SU-DHL-6 (cell line): ENCODE results near the gene PXK.

ENCODE experiments used
- H2AFZ ChIP-seq: fragments of 200-600 bp; sonication (generic); 2 replicates; pipeline ENCODE4 v1.6.1; 2014; ENCODE audit warnings: low read depth, mild to moderate bottlenecking, moderate library complexity, mixed read lengths, antibody characterized with exemption, low read length; ENCODE audit not compliant: severe bottlenecking
- H3F3A ChIP-seq: fragments of 200-600 bp; shearing (Covaris generic); 2 replicates; pipeline ENCODE4 v1.6.0; 2016; ENCODE audit warnings: antibody characterized with exemption, mild to moderate bottlenecking; ENCODE audit not compliant: insufficient read depth
- H3K27ac ChIP-seq: fragments of 200-600 bp; sonication (generic); 2 replicates; pipeline ENCODE4 v1.5.1; 2016; ENCODE audit warnings: low read depth, mild to moderate bottlenecking, low read length, moderate library complexity, mixed read lengths
- H3K27me3 ChIP-seq: fragments of 200-600 bp; sonication (generic), shearing (Covaris generic); 2 replicates; pipeline ENCODE4 v1.6.0; 2014; ENCODE audit warnings: mild to moderate bottlenecking, low read length
- H3K36me3 ChIP-seq: fragments of 200-600 bp; sonication (generic); 2 replicates; pipeline ENCODE4 v1.6.1; 2014; ENCODE audit warnings: mild to moderate bottlenecking, low read length, mixed read lengths
- H3K4me2 ChIP-seq: fragments of 300-600, 200-600 bp; shearing (Covaris generic), sonication (generic); 2 replicates; pipeline ENCODE4 v1.6.0; 2014; ENCODE audit warnings: low read length, low read depth, mild to moderate bottlenecking; ENCODE audit not compliant: poor library complexity, severe bottlenecking
- H3K4me3 ChIP-seq: fragments of 200-600 bp; sonication (generic); 2 replicates; pipeline ENCODE4 v1.5.1; 2014; ENCODE audit warnings: antibody characterized with exemption, low read length, mild to moderate bottlenecking, mixed read lengths; ENCODE audit not compliant: insufficient read depth, poor library complexity, severe bottlenecking
- H3K79me2 ChIP-seq: fragments of 200-600 bp; sonication (generic); 2 replicates; pipeline ENCODE4 v1.6.1; 2014; ENCODE audit warnings: mild to moderate bottlenecking, low read length, moderate library complexity; ENCODE audit not compliant: insufficient read depth
- H3K9ac ChIP-seq: fragments of 200-600 bp; sonication (generic); 2 replicates; pipeline ENCODE4 v1.7.0; 2014; ENCODE audit warnings: mild to moderate bottlenecking, low read length
- H3K9me2 ChIP-seq: fragments of 200-600 bp; sonication (generic); replicated peaks from 2 replicates; pipeline ENCODE4 v1.6.1; 2014; ENCODE audit warnings: low read length; ENCODE audit not compliant: insufficient read depth
- H3K9me3 ChIP-seq: fragments of 200-600 bp; sonication (generic); 2 replicates; pipeline ENCODE4 v1.6.1; 2014; ENCODE audit warnings: low read length, mixed read lengths; ENCODE audit not compliant: insufficient read depth
- H4K20me1 ChIP-seq: fragments of 200-600 bp; sonication (generic); 2 replicates; pipeline ENCODE4 v1.6.1; 2014; ENCODE audit warnings: low read depth, mild to moderate bottlenecking, antibody characterized with exemption, low read length, moderate library complexity, mixed read lengths
- CTCF ChIP-seq: fragments of 200-600 bp; sonication (generic); IDR thresholded peaks from one replicate; pipeline ENCODE4 v1.5.1; 2017; ENCODE audit warnings: antibody characterized with exemption, mild to moderate bottlenecking, low read length, moderate library complexity; ENCODE audit not compliant: insufficient read depth, poor library complexity, severe bottlenecking
- EZH2phosphoT487 ChIP-seq: fragments of 200-600 bp; sonication (generic), shearing (Covaris generic); conservative IDR thresholded peaks from 2 replicates; pipeline ENCODE4 v1.6.1; 2018; ENCODE audit warnings: mild to moderate bottlenecking, antibody characterized with exemption, low read length, moderate library complexity, mixed read lengths

The PXK gene

DNA sequence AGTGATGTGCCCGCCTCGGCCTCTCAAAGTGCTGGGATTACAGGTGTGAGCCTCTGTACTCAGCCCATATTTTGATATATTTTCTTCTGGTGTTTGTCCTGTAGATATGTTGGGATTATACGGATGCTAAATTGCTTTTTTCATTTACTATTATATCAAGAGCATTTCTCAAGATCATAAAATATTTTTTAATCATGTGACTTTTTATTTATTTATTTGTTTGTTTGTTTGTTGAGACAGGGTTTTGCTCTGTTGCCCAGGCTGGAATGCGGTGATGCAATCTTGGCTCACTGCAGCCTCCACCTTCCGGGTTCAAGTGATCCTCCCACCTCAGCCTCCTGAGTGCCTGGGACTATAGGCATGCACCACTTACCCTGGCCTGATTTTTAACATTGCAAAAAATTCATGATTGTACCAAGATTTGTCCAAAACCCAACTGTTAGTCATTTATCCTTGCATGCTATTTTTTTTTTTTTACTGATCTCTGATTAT is 2.7 kb upstream of the PXK start:
- Histone ChIP-seq H3F3A (peaks cover 15% of the 10 kb centered on the region), H3K27ac (no peak overlapping the region), H3K9me3 (no peaks in the 10 kb centered on the region), H2AFZ (no peak overlapping the region), H3K4me3 (no peak overlapping the region), H3K27me3 (no peaks in the 10 kb centered on the region), H4K20me1 (no peaks in the 10 kb centered on the region), H3K79me2 (peaks cover 20% of the 10 kb centered on the region), H3K4me2 (no peak overlapping the region), H3K36me3 (no peaks in the 10 kb centered on the region), H3K9ac (no peak overlapping the region), H3K9me2 (no peaks in the 10 kb centered on the region)
- TF ChIP-seq CTCF (no peak), EZH2phosphoT487 (no peak)

- peaks cover 29% of the 10 kb centered on the region for H3F3A ChIP-seq
- no peaks in the 10 kb centered on the region for H3K27me3 ChIP-seq
- no peaks in the 10 kb centered on the region for H3K9me2 ChIP-seq
- TF ChIP-seq EZH2phosphoT487, result no peak
- TF ChIP-seq CTCF, result no peak
- H3K9ac ChIP-seq, result 0 out of 2 replicates have a peak overlapping the region, but pooled peaks have one; percentile 81
- H3K27ac ChIP-seq, result no peak overlapping the region
- peak overlapping the region; percentile 100 for H3K4me2 ChIP-seq
- H3K36me3 ChIP-seq, result no peaks in the 10 kb centered on the region
- no peak overlapping the region for H2AFZ ChIP-seq
- H3K4me3 ChIP-seq, result no peak overlapping the region
- peaks cover 36% of the 10 kb centered on the region for H3K79me2 ChIP-seq
- no peaks in the 10 kb centered on the region for H4K20me1 ChIP-seq
- no peaks in the 10 kb centered on the region for H3K9me3 ChIP-seq
Observed at GRCh38 chr3:58331593-58332152, 1.0 kb upstream of the PXK start.

DNA sequence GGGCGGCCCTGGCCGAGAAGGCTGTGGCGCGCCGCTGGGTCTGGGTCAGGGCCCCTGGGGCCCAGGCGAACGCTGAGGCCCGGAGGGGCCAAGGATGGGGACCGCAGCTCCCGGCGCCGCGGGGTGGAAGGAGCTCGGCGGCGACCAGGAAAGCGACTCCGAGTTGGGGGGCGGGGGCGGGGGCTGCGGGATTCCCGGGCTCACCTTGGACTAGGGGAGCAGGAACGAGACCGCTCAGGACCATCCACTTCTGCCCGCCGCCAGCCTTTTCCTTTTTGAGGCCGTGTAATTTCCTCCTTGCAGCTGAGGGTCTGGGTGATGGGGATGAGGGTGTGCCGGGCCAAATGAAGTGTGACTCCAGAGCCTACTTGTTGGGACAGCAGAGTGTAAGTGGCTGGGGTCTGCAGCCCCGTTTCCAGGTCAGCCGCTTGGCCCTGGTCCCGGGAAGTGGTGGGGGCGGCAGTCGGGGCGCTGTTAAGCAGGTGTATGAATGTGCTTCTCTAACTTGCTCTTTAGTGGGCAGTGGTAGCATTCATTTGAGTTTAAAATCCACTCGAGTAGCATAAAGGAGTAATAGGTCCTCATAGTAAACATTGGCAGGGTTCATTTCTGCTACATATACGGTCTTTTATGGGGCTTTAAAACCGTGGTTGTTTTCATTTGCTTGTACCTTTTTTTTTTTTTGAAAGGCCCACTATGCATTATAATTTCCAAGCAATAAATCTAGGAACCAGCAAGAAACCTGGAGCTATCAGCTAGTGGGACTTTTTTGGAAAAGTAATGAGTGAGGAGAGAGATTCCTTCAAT is 717 bp downstream of the PXK start:
- H2AFZ ChIP-seq, result no peak overlapping the region
- H3K27me3 ChIP-seq, result no peaks in the 10 kb centered on the region
- H3K9me2 ChIP-seq, result no peaks in the 10 kb centered on the region
- H3K79me2 ChIP-seq, result peaks cover 53% of the 10 kb centered on the region
- H3K4me3 ChIP-seq, result peak overlapping the region; percentile 75
- H3K27ac ChIP-seq, result peak overlapping the region; percentile 98
- H3K36me3 ChIP-seq, result peaks cover 9% of the 10 kb centered on the region; the same call in 1 of the 2 replicates
- no peaks in the 10 kb centered on the region for H4K20me1 ChIP-seq
- H3K4me2 ChIP-seq, result peak overlapping the region; percentile 100
- peak overlapping the region; percentile 81 for H3K9ac ChIP-seq
- peaks cover 45% of the 10 kb centered on the region for H3F3A ChIP-seq
- TF ChIP-seq EZH2phosphoT487 (no peak), CTCF (peak; percentile 44)
- H3K9me3 ChIP-seq, result no peaks in the 10 kb centered on the region
